GM15510 (cell line): ENCODE data around the gene NEURL4.

Experiments
- POLR2A ChIP-seq: IDR thresholded peaks from 3 replicates; pipeline ENCODE4 v1.6.1; 2011; ENCODE audit warnings: borderline replicate concordance; ENCODE audit not compliant: insufficient read length; ENCODE audit errors: extremely low read depth

The NEURL4 gene

DNA sequence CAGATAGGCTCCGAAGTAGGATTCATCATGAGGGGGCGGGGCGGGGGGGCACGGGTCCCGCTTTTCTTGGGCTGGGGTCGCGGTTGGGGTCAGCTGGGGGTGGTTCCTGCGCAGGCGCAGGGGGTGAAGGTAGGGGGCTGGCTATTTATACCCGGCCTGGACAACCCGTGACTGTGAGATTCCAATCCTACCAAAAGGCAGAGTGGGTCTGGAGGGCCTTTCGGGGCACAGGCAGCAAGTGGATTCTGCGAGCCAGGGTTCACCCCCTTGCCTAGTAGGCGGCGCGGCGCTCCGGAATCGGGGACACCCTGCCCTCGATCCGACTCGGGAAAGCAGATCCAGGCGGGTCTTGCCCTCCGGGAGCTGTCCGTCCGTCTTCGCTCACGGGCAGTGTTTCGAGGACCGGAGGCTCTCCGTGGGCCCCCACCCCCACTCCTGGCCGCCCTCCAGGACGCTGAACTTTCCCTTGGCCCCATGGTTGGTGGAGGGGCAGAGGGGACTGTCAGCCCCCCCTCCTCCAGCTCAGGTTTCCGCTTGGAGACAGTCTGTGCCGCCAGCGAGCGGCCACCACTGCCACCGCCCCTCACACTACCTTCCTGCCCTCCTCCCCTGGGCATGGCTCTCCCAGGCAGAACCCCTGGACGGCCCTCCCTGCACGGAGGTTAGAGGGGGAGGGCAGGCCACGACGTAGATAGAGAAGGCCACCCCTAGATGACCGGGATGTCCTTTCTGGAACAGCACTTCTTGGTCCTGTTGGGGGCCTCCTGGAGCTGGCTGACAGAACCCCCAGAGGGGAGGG lies 47.0 kb downstream of the NEURL4 start:
- no peak for TF ChIP-seq POLR2A

DNA sequence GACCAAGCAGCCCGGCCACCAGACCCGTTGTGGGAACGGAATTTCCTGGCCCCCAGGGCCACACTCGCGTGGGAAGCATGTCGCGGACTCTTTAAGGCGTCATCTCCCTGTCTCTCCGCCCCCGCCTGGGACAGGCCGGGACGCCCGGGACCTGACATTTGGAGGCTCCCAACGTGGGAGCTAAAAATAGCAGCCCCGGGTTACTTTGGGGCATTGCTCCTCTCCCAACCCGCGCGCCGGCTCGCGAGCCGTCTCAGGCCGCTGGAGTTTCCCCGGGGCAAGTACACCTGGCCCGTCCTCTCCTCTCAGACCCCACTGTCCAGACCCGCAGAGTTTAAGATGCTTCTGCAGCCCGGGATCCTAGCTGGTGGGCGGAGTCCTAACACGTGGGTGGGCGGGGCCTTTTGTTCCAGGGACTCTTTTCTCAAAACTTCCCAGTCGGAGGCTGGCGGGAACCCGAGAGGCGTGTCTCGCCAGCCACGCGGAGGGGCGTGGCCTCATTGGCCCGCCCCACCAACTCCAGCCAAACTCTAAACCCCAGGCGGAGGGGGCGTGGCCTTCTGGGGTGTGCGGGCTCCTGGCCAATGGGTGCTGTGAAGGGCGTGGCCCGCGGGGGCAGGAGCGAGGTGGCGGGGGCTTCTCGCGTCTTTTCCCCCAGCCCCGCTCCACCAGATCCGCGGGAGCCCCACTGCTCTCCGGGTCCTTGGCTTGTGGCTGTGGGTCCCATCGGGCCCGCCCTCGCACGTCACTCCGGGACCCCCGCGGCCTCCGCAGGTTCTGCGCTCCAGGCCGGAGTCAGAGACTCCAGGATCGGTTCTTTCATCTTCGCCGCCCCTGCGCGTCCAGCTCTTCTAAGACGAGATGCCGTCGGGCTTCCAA lies 47.8 kb downstream of the NEURL4 start, which contains the start of gene SLC2A4:
Gene SLC2A4 (plus strand): TSS at position 645 of the 879 bp plus-strand sequence. CDS start 217 bp downstream, at position 862.
- no peak for TF ChIP-seq POLR2A

DNA sequence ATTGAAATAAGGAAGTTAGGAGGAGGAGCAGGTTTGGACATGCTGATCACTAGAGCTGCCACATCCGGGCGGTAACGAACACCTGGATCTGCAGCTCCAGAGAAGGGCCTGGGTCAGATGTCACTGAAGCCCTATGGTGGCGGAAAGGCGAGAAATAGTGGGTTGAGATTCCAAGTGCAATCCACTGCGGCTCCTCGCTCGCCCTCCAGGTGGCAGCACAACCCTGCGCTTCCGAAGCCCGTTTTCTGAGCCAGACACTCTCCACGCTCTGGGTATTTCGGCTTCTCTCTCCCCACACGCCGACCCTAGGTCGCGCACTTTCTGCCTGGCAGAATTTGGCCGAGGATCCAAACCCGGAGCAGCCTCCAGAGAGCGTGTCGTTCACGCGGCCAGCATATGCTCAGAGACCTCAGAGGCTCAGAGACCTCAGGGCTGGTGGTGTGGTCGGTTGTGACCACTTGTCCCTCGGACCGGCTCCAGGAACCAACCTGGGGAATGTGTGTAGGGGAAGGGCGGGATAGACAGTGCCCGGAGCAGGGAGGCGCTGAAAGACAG lies 48.5 kb downstream of the NEURL4 start:
- no peak for TF ChIP-seq POLR2A

DNA sequence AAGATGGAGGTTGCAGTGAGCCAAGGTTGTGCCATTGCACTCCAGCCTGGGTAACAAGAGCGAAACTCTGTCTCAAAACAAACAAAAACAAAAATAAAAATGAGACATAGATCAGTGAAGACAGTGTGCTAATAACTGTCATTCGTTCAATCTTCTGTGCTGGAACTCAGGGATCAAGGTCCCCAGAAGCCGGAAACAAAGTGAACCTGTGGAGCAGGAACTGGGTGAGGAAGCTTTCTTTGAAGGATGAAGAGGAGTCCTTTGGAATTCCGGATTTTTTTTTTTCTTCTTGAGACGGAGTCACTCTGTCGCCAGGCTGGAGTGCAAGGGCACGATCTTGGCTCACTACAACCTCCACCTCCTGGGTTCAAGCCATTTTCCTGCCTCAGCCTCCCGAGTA lies 49.7 kb downstream of the NEURL4 start:
- no peak for TF ChIP-seq POLR2A

DNA sequence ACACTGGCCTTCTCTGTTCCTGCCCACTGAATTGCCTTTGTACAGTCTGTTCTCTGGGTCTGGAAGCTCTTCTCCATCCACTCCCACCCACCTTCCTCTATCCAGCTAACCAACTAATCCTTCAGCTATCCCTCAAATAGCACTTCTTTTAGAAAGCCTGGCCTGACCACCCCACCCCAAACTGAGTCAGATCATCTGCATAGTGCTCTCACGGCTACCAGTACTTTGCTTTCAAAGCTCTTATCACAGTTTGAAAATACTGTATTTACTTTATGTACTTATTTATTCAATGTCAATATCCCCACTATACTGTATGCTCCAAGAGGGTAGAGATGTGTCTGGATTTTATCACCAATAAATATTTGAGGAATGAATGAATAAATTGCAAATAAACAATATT lies 62.4 kb downstream of the NEURL4 start:
- TF ChIP-seq POLR2A = no peak
